Peyer's patch (tissue), 4 donors: ENCODE data around the gene GFI1B.

ENCODE experiments used
- POLR2A ChIP-seq, 2 donors: fragments of 450-650 bp; IDR thresholded peaks; one replicate each; pipeline ENCODE4 v1.5.1; 2017; ENCODE audit warnings: antibody characterized with exemption in 2 of 2, mild to moderate bottlenecking in 2 of 2, moderate library complexity in 2 of 2
- TF ChIP-seq, protein P1 (sequence below), 6 experiments: fragments of 450-650 bp in 4 of 6; fragments of 200-600 bp in 2 of 6; sonication (generic) in 1 of 6; IDR thresholded peaks; one replicate each; pipeline ENCODE4 v1.5.1; 2017 to 2019; ENCODE audit warnings: antibody characterized with exemption in 6 of 6, mild to moderate bottlenecking in 3 of 6, moderate library complexity in 1 of 6

DNA sequence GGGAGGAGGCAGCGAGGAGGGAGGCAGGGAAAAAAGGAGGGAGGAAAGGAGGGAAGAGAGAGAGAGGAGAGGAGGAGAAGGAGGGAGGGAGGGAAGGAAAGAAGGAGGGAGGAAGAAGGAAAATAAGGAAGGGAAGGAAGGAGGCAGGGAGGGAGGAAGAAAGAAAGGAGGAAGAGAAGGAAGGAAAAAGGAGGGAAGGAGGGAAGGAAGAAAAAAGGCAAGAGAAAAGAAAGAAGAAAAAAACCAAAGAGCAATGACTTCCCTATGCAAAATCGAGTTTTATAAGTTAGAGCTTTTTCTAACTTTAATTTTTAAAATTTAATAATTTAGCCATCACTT, 413 bp upstream of the GFI1B start:
- TF ChIP-seq, protein P1, sequence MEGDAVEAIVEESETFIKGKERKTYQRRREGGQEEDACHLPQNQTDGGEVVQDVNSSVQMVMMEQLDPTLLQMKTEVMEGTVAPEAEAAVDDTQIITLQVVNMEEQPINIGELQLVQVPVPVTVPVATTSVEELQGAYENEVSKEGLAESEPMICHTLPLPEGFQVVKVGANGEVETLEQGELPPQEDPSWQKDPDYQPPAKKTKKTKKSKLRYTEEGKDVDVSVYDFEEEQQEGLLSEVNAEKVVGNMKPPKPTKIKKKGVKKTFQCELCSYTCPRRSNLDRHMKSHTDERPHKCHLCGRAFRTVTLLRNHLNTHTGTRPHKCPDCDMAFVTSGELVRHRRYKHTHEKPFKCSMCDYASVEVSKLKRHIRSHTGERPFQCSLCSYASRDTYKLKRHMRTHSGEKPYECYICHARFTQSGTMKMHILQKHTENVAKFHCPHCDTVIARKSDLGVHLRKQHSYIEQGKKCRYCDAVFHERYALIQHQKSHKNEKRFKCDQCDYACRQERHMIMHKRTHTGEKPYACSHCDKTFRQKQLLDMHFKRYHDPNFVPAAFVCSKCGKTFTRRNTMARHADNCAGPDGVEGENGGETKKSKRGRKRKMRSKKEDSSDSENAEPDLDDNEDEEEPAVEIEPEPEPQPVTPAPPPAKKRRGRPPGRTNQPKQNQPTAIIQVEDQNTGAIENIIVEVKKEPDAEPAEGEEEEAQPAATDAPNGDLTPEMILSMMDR (IDR thresholded peaks at IDR 0.05), result no peak
- no peak for TF ChIP-seq POLR2A (IDR thresholded peaks at IDR 0.05)
